Mucosa of rectum (tissue), 2 donors: ENCODE results near the gene CSRNP2.
"Not testable (repeated sequence)": the region's sequence is repeated elsewhere in the genome, so short reads cannot be mapped to it uniquely, and the experiment has no call there.

Source experiments
- H3K27ac ChIP-seq, 2 donors: one replicate each; pipeline ENCODE4 v1.7.0; 2013; ENCODE audit warnings: inconsistent platforms in 2 of 2, low read depth in 2 of 2, low read length in 2 of 2
- H3K27me3 ChIP-seq, 2 donors: one replicate each; pipeline ENCODE4 v1.7.0; 2013; ENCODE audit warnings: low read length in 2 of 2; ENCODE audit not compliant: control insufficient read depth in 2 of 2, insufficient read depth in 2 of 2
- H3K36me3 ChIP-seq, 2 donors: one replicate each; pipeline ENCODE4 v1.7.0; 2013; ENCODE audit warnings: low read length in 2 of 2; ENCODE audit not compliant: control insufficient read depth in 2 of 2, insufficient read depth in 2 of 2
- H3K4me1 ChIP-seq, 2 donors: one replicate each; pipeline ENCODE4 v1.7.0; 2013; ENCODE audit warnings: low read length in 2 of 2, mild to moderate bottlenecking in 1 of 2; ENCODE audit not compliant: control insufficient read depth in 2 of 2, insufficient read depth in 2 of 2
- H3K4me3 ChIP-seq, 2 donors: one replicate each; pipeline ENCODE4 v1.7.0; 2013; ENCODE audit warnings: low read length in 2 of 2
- H3K9ac ChIP-seq, 2 donors: one replicate each; pipeline ENCODE4 v1.7.0; 2013; ENCODE audit warnings: low read length in 2 of 2, low read depth in 1 of 2, mild to moderate bottlenecking in 1 of 2
- H3K9me3 ChIP-seq, 2 donors: one replicate each; pipeline ENCODE4 v1.7.0; 2013; ENCODE audit warnings: low read length in 2 of 2; ENCODE audit not compliant: control insufficient read depth in 2 of 2
- donor health status: healthy.
- donor health status: Normal muscosa, but diverticular disease.

Gene CSRNP2

GRCh38 chr12:51078866-51079265, 4.5 kb downstream of the CSRNP2 start:
- peaks cover 4 to 15% of the 10 kb centered on the region in 2 donors for H3K4me1 ChIP-seq
- H3K27me3 ChIP-seq, H3K27ac ChIP-seq, H3K4me3 ChIP-seq, H3K36me3 ChIP-seq, H3K9me3 ChIP-seq, H3K9ac ChIP-seq: not testable (repeated sequence)

- not testable (repeated sequence) for H3K27me3 ChIP-seq, H3K9me3 ChIP-seq, H3K4me3 ChIP-seq, H3K9ac ChIP-seq, H3K36me3 ChIP-seq, H3K27ac ChIP-seq
- peaks cover 4 to 15% of the 10 kb centered on the region in 2 donors for H3K4me1 ChIP-seq
Observed at GRCh38 chr12:51078346-51078745, 5.0 kb downstream of the CSRNP2 start.

GRCh38 chr12:51077930-51078329, 5.5 kb downstream of the CSRNP2 start:
- Histone ChIP-seq H3K4me3 (no peak overlapping the region), H3K4me1 (peaks cover 4 to 13% of the 10 kb centered on the region in 2 donors), H3K27ac (no peak overlapping the region), H3K9ac (no peak overlapping the region), H3K36me3 (peaks cover 2 to 8% of the 10 kb centered on the region in 2 donors), H3K27me3 (no peaks in the 10 kb centered on the region), H3K9me3 (no peaks in the 10 kb centered on the region)

GRCh38 chr12:51076236-51076930, 7.0 kb downstream of the CSRNP2 start:
- Histone ChIP-seq H3K9me3 (no peaks in the 10 kb centered on the region), H3K36me3 (peaks cover 14 to 19% of the 10 kb centered on the region in 2 donors), H3K4me1 (peaks cover 0 to 3% of the 10 kb centered on the region in 2 donors), H3K4me3 (no peak overlapping the region), H3K27me3 (no peaks in the 10 kb centered on the region), H3K9ac (no peak overlapping the region), H3K27ac (no peak overlapping the region)

GRCh38 chr12:51075390-51075789, 8.0 kb downstream of the CSRNP2 start:
- Histone ChIP-seq H3K9me3 (no peaks in the 10 kb centered on the region), H3K4me1 (peaks cover 0 to 3% of the 10 kb centered on the region in 2 donors), H3K4me3 (no peak overlapping the region), H3K36me3 (peaks cover 19 to 24% of the 10 kb centered on the region in 2 donors), H3K27ac (no peak overlapping the region), H3K9ac (no peak overlapping the region), H3K27me3 (no peaks in the 10 kb centered on the region)

GRCh38 chr12:51071663-51072062, 11.7 kb downstream of the CSRNP2 start:
- Histone ChIP-seq H3K9me3 (no peaks in the 10 kb centered on the region), H3K27me3 (no peaks in the 10 kb centered on the region), H3K4me3 (no peak overlapping the region), H3K36me3 (peaks cover 40 to 43% of the 10 kb centered on the region in 2 donors), H3K4me1 (no peaks in the 10 kb centered on the region), H3K27ac (no peak overlapping the region), H3K9ac (no peak overlapping the region)

GRCh38 chr12:51070004-51070403, 13.4 kb downstream of the CSRNP2 start:
- Histone ChIP-seq H3K4me3 (no peak overlapping the region), H3K9ac (no peak overlapping the region), H3K27ac (no peak overlapping the region), H3K27me3 (no peaks in the 10 kb centered on the region), H3K9me3 (no peaks in the 10 kb centered on the region), H3K36me3 (peaks cover 48 to 49% of the 10 kb centered on the region in 2 donors), H3K4me1 (no peaks in the 10 kb centered on the region)

GRCh38 chr12:51067771-51068170, 15.6 kb downstream of the CSRNP2 start:
- Histone ChIP-seq H3K27me3 (no peaks in the 10 kb centered on the region), H3K9ac (no peak overlapping the region), H3K9me3 (no peaks in the 10 kb centered on the region), H3K36me3 (peaks cover 63 to 65% of the 10 kb centered on the region in 2 donors), H3K27ac (no peak overlapping the region), H3K4me3 (no peak overlapping the region), H3K4me1 (no peaks in the 10 kb centered on the region)

GRCh38 chr12:51067229-51067628, 16.2 kb downstream of the CSRNP2 start:
- no peaks in the 10 kb centered on the region for H3K4me1 ChIP-seq
- H3K4me3 ChIP-seq = no peak overlapping the region
- peaks cover 65 to 67% of the 10 kb centered on the region in 2 donors for H3K36me3 ChIP-seq
- no peak overlapping the region for H3K27ac ChIP-seq
- H3K9me3 ChIP-seq = no peaks in the 10 kb centered on the region
- no peak overlapping the region for H3K9ac ChIP-seq
- H3K27me3 ChIP-seq = no peaks in the 10 kb centered on the region

GRCh38 chr12:51065530-51065929, 17.9 kb downstream of the CSRNP2 start:
- H3K4me1 ChIP-seq = no peaks in the 10 kb centered on the region
- no peak overlapping the region for H3K27ac ChIP-seq
- no peak overlapping the region for H3K9ac ChIP-seq
- H3K36me3 ChIP-seq = peaks cover 56 to 69% of the 10 kb centered on the region in 2 donors
- H3K4me3 ChIP-seq = no peak overlapping the region
- no peaks in the 10 kb centered on the region for H3K27me3 ChIP-seq
- H3K9me3 ChIP-seq = no peaks in the 10 kb centered on the region
